PFSK-1 (cell line): ENCODE results near the gene RTCA.

Experiments used
- FOXP2 ChIP-seq: optimal IDR thresholded peaks from 2 replicates; pipeline ENCODE3; 2011; ENCODE audit warnings: borderline replicate concordance, control low read depth, inconsistent platforms; ENCODE audit not compliant: insufficient read depth; ENCODE audit errors: extremely low read length, extremely low read depth
- POLR2AphosphoS5 ChIP-seq: IDR thresholded peaks from 2 replicates; pipeline ENCODE4 v1.6.1; 2012; ENCODE audit warnings: low read depth, mild to moderate bottlenecking, control low read depth, low read length, moderate library complexity
- SIN3A ChIP-seq: IDR thresholded peaks from 2 replicates; pipeline ENCODE4 v1.6.1; 2012; ENCODE audit warnings: mild to moderate bottlenecking, low read length, moderate library complexity, borderline replicate concordance; ENCODE audit not compliant: insufficient read depth
- TAF1 ChIP-seq: IDR thresholded peaks from 2 replicates; pipeline ENCODE4 v1.6.1; 2012; ENCODE audit warnings: low read length, control low read depth, borderline replicate concordance; ENCODE audit not compliant: insufficient read depth
- TF ChIP-seq, protein P1 (sequence below), 2 experiments: IDR thresholded peaks; 2 replicates each; pipeline versions ENCODE4 v1.6.1 to v1.8.0; 2011 to 2012; ENCODE audit warnings: low read depth in 2 of 2, low read length in 2 of 2, control low read depth in 1 of 2, inconsistent platforms in 1 of 2, mild to moderate bottlenecking in 1 of 2, moderate library complexity in 1 of 2; ENCODE audit not compliant: insufficient read depth in 1 of 2

Gene RTCA

DNA sequence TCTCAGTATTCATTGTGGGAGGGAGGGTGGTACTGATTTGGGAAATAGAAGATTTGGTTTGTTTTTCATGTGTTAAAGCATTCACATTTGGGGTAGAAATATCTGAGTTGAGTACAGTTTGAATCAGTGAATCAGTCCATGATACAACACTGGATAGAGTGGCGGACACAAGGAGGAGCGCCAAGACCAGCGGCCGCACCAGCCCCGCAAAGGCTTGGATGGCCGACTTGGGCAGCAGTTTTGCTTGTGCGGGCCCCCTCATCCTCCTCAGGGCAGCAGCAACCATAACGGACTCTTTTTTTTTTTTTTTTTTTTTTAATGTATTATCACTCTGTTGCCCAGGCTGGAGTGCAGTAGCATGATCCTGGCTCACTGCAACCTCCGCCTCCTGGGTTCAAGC, 66.3 kb downstream of the RTCA start:
- TF ChIP-seq FOXP2 (no peak), TAF1 (no peak), SIN3A (no peak), POLR2AphosphoS5 (no peak)
- TF ChIP-seq, protein P1, sequence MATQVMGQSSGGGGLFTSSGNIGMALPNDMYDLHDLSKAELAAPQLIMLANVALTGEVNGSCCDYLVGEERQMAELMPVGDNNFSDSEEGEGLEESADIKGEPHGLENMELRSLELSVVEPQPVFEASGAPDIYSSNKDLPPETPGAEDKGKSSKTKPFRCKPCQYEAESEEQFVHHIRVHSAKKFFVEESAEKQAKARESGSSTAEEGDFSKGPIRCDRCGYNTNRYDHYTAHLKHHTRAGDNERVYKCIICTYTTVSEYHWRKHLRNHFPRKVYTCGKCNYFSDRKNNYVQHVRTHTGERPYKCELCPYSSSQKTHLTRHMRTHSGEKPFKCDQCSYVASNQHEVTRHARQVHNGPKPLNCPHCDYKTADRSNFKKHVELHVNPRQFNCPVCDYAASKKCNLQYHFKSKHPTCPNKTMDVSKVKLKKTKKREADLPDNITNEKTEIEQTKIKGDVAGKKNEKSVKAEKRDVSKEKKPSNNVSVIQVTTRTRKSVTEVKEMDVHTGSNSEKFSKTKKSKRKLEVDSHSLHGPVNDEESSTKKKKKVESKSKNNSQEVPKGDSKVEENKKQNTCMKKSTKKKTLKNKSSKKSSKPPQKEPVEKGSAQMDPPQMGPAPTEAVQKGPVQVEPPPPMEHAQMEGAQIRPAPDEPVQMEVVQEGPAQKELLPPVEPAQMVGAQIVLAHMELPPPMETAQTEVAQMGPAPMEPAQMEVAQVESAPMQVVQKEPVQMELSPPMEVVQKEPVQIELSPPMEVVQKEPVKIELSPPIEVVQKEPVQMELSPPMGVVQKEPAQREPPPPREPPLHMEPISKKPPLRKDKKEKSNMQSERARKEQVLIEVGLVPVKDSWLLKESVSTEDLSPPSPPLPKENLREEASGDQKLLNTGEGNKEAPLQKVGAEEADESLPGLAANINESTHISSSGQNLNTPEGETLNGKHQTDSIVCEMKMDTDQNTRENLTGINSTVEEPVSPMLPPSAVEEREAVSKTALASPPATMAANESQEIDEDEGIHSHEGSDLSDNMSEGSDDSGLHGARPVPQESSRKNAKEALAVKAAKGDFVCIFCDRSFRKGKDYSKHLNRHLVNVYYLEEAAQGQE (IDR thresholded peaks at IDR 0.05; ENCODE audit: insufficient read depth in 1 of 2, low read depth in 2 of 2, low read length in 2 of 2), result no peak

DNA sequence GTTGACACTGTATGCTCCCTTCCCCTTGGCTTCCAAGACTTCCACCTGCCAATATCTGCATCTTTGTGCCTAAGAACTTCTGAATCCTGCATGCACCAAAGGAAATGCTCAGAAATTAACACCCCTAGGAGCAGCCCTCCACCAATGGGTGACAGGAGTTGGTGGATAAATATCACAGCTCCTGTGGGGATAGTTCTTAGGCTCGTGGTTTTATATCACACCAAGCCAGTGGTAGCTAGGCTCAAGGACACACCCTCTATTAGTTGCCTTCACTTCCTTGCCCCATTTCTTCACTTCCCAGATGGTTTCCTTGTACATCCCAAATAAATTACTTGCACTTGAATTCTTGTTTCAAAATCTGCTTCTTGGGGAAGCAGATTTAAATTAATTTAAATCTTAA, 69.4 kb downstream of the RTCA start:
- TF ChIP-seq FOXP2, result no peak
- TF ChIP-seq TAF1, result no peak
- no peak for TF ChIP-seq SIN3A
- no peak for TF ChIP-seq POLR2AphosphoS5
- TF ChIP-seq, protein P1 (IDR thresholded peaks at IDR 0.05; ENCODE audit: insufficient read depth in 1 of 2, low read depth in 2 of 2, low read length in 2 of 2), result no peak

DNA sequence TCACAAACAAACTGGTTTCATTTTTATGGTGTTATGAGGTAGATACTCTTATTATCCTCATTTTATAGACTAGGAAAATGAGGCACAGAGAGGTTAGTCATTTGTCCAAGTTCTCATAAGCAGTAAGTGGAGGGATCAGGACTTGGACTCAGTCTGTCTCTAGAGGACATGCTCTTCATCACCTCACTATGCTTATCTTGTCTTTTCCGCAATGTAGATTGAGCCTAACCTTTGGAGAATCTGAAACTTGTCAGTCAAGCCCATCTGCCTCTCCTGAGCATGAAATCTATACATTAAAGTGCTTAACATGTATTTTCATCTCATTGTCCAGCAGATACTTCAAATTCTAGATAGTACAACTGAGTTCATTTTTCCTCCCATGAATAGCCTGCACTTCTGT, 74.5 kb downstream of the RTCA start:
- TF ChIP-seq, protein P1 (IDR thresholded peaks at IDR 0.05; ENCODE audit: insufficient read depth in 1 of 2, low read depth in 2 of 2, low read length in 2 of 2), result no peak
- TF ChIP-seq FOXP2 (no peak), POLR2AphosphoS5 (no peak), SIN3A (no peak), TAF1 (no peak)

DNA sequence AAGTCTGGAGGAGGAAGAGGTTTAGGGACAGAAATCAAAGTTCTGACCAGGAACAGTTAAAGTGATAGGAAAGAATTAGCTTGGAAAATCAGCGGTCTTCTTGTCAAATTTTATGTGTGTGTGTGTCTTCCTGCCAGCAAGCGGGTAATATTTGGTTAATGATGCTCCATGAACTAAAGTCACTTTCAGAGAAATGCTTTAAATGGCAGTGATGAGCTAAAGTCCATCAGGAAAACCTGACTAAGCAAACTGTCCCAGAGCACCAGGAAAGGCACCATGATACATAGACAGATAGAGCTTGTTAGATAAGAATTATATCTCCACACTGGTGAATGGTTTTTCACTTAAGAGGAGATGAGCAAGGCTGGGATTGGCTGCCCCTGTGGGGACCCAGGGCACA, 76.3 kb downstream of the RTCA start:
- TF ChIP-seq, protein P1 (IDR thresholded peaks at IDR 0.05; ENCODE audit: insufficient read depth in 1 of 2, low read depth in 2 of 2, low read length in 2 of 2), result no peak
- TF ChIP-seq FOXP2, result no peak
- TF ChIP-seq TAF1, result no peak
- no peak for TF ChIP-seq POLR2AphosphoS5
- no peak for TF ChIP-seq SIN3A
